IgD-negative memory B cell (primary cell): ENCODE data around the gene ROBO1. TPM values are rescaled to one million over a fixed set of nuclear protein-coding genes. Genes with fewer than 3 reads are reported as not detected.
A peak's percentile ranks its signal among the peaks of the same experiment; 100 is the strongest.

Experiments used
- H3K27ac Mint-ChIP-seq, 3 donors: one replicate each; pipeline ENCODE4 v1.8.0; 2020 to 2022; ENCODE audit warnings: mild to moderate bottlenecking in 3 of 3, mixed read lengths in 3 of 3, moderate library complexity in 1 of 3
- H3K27me3 Mint-ChIP-seq: one replicate; pipeline ENCODE4 v1.8.0; 2021; ENCODE audit warnings: mixed read lengths
- H3K36me3 Mint-ChIP-seq: one replicate; pipeline ENCODE4 v1.8.0; 2020; ENCODE audit warnings: mild to moderate bottlenecking, mixed read lengths
- H3K4me1 Mint-ChIP-seq, 3 donors: one replicate each; pipeline ENCODE4 v1.8.0; 2020 to 2022; ENCODE audit warnings: mixed read lengths in 3 of 3, mild to moderate bottlenecking in 1 of 3
- H3K4me3 Mint-ChIP-seq, 4 donors: one replicate each; pipeline ENCODE4 v1.8.0; 2020 to 2022; ENCODE audit warnings: mild to moderate bottlenecking in 4 of 4, mixed read lengths in 4 of 4, moderate library complexity in 3 of 4
- H3K9me3 Mint-ChIP-seq, 3 donors: one replicate each; pipeline ENCODE4 v1.8.0; 2020 to 2021; ENCODE audit warnings: mixed read lengths in 3 of 3, mild to moderate bottlenecking in 1 of 3
- polyA plus RNA-seq: library from polyadenylated mRNA; unstranded; fragments of 300-500 nt; fragmentation: Illumina TruSeq; gene quantifications from one replicate; pipeline ENCODE4 v1.2.3, GENCODE V29; 2021

ROBO1 gene
- polyA plus RNA-seq, 1 donor from 2014 or later: 2.3 TPM

- no peak overlapping the region for H3K4me3 Mint-ChIP-seq
- peaks cover 0 to 5% (median 4%) of the 10 kb centered on the region in 3 donors for H3K9me3 Mint-ChIP-seq
- H3K36me3 Mint-ChIP-seq: no peaks in the 10 kb centered on the region
- H3K27ac Mint-ChIP-seq: no peak overlapping the region
- H3K4me1 Mint-ChIP-seq: no peaks in the 10 kb centered on the region
- H3K27me3 Mint-ChIP-seq: no peaks in the 10 kb centered on the region
Measured at GRCh38 chr3:78820542-78820941, 947.3 kb downstream of the ROBO1 start.

DNA sequence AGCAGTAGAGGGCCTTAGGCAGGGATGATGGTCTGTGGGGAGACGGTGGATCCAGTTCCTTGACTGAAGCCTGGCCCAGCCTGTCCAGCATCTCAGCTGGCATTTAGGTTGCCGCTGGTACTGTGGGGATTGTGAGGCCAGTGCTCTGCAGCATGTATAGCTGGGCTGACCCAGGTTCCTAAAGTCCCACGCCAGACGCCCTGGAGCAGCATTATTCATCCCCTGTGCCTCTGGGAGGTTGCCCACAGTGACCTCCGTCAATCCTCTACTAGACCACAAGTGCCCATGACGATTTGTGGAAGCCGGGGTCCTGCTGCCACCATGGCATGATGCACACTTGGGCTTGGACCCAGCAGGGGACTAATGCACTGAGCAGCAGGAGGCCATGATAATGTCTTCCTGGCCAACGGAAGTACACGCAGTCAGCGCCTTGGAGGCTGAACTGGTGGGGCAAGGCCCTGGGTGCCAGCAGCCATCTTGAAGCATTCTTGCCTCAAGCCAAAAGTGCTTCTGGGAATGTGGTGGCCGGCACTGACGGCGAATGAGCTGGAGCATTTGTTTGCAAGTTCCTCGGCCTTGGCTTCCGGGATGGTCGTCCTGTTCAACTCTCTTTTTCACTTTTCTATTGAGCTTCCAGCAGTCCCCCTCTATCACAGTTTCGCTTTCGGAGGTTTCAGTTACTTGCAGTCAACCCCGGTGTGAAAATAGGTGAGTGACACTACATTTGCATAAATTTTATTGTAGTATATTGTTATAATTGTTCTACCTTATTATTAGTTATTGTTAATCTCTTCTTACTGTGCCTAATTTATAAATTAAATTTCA, 949.4 kb downstream of the ROBO1 start:
- Mint-ChIP-seq H3K4me1 (no peaks in the 10 kb centered on the region), H3K9me3 (peaks cover 0 to 5% (median 4%) of the 10 kb centered on the region in 3 donors), H3K4me3 (no peak overlapping the region), H3K27ac (no peak overlapping the region), H3K27me3 (no peaks in the 10 kb centered on the region), H3K36me3 (no peaks in the 10 kb centered on the region)

DNA sequence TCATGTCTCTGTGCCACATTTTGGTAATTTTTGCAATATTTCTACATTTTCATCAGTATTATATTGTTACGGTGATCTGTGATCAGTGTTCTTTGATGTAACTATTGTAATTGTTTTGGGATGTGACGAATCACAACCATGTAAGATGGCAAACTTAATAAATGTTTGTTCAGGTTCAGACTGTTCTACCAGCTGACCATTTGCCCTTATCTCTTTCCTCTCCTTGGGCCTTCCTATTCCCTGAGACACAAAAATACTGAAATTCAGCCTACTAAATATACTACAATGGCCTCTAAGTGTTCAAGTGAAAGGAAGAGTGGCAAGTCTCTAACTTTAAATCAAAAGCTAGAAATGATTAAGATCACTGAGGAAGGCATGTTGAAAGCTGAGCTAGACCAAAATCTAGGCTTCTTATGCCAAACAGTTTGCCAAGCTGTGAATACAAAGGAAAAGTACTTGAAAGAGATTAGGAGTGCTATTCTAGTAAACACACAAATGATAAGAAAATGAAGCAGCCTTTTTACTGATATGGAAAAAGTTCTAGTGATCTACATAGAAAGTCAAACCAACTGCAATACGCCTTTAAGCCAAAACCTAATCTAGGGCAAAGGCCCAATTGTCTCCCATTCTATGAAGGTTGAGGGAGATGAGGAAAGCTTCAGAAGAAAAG, 952.8 kb downstream of the ROBO1 start:
- no peak overlapping the region for H3K27ac Mint-ChIP-seq
- H3K9me3 Mint-ChIP-seq: peaks cover 0 to 12% (median 5%) of the 10 kb centered on the region in 3 donors
- H3K4me3 Mint-ChIP-seq: no peak overlapping the region

DNA sequence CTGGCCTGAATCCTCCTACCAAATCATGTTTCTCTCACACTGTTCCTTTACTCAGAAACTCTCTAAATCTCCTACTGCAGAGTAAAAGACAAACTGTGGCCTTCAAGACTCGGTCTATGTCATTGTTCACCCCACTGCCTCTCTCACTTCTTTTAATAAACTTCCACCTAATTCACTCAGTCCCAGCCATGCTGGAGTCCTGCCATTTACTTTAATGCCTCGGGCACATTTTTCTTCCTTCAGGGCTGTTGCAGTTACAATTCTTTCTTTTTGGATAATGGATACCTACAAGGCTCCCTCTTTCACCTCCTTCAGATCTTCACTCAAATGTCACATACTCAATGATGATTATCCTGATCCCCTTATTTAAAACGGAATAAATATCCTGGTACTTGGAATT, 955.6 kb downstream of the ROBO1 start:
- H3K27me3 Mint-ChIP-seq: no peaks in the 10 kb centered on the region
- no peak overlapping the region for H3K4me3 Mint-ChIP-seq
- peaks cover 0 to 10% (median 4%) of the 10 kb centered on the region in 3 donors for H3K9me3 Mint-ChIP-seq
- no peaks in the 10 kb centered on the region for H3K4me1 Mint-ChIP-seq
- no peak overlapping the region for H3K27ac Mint-ChIP-seq
- no peaks in the 10 kb centered on the region for H3K36me3 Mint-ChIP-seq

More for the DNA sequence above, 952.8 kb downstream of the ROBO1 start:
- Mint-ChIP-seq H3K4me1 (no peaks in the 10 kb centered on the region), H3K27me3 (no peaks in the 10 kb centered on the region), H3K36me3 (no peaks in the 10 kb centered on the region)

GRCh38 chr3:78809966-78810365, 957.8 kb downstream of the ROBO1 start:
- Mint-ChIP-seq H3K9me3 (peaks cover 0 to 10% (median 4%) of the 10 kb centered on the region in 3 donors), H3K27me3 (no peaks in the 10 kb centered on the region), H3K4me1 (no peaks in the 10 kb centered on the region), H3K27ac (no peak overlapping the region), H3K36me3 (no peaks in the 10 kb centered on the region), H3K4me3 (no peak overlapping the region)

DNA sequence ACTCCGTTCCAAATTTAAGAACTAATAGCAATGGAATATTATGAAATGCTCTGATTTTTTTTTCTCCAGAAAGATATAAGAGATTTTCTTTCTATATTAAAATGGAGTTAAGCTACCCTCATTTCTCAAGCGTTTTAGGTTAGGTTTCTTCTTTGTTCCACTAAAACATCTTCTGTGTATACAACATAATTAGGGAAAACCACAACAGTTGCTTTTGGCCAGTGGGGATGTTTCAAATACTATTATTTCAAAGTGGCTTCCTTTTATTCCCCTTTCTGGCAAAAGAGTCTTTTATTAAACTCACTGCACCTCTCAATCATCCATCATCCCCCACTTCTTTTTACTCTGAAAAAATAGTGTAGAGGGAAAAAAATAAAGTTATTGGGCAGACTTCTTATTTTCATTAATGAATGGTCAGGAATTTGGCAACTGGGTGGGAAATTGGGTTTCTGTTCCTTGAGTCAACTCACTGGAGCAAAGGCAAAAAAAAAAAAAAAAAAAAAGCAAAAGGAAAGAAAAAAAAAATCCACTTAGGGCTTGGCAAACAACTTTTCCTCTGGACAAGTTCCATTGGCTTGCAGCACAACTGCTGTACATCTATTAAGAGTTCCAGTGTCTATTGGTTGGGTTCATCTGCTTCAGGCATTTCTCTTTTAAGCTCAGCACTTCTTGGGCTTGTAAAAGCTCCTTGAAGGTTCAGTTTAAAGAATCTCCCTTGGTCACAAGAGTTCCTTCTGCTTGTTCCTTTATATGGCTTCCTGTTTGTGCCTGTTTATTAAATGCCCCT, 963.4 kb downstream of the ROBO1 start:
- H3K9me3 Mint-ChIP-seq: peaks cover 6 to 8% (median 7%) of the 10 kb centered on the region in 3 donors
- H3K4me3 Mint-ChIP-seq: no peak overlapping the region
- no peaks in the 10 kb centered on the region for H3K36me3 Mint-ChIP-seq
- no peaks in the 10 kb centered on the region for H3K4me1 Mint-ChIP-seq
- no peaks in the 10 kb centered on the region for H3K27me3 Mint-ChIP-seq
- H3K27ac Mint-ChIP-seq: no peak overlapping the region

DNA sequence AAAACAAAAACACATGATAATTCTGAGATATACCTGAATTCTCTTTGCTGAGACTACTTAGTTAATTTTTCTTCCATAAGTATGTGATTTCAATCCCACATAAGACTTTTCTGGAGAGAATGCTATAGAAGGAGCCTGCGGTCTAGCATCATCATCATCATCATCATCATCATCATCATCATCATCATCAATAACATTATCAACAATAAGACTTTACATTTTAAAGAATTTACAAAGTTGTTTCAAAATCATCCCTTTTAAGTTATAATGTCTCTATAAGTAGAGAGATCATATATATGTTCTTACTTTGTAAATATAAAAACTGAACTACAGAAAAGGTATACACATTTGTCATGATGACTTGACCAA, 965.3 kb downstream of the ROBO1 start:
- Mint-ChIP-seq H3K27ac (no peak overlapping the region), H3K27me3 (no peaks in the 10 kb centered on the region), H3K4me3 (no peak overlapping the region), H3K9me3 (peaks cover 4 to 8% (median 7%) of the 10 kb centered on the region in 3 donors), H3K36me3 (no peaks in the 10 kb centered on the region), H3K4me1 (no peaks in the 10 kb centered on the region)

DNA sequence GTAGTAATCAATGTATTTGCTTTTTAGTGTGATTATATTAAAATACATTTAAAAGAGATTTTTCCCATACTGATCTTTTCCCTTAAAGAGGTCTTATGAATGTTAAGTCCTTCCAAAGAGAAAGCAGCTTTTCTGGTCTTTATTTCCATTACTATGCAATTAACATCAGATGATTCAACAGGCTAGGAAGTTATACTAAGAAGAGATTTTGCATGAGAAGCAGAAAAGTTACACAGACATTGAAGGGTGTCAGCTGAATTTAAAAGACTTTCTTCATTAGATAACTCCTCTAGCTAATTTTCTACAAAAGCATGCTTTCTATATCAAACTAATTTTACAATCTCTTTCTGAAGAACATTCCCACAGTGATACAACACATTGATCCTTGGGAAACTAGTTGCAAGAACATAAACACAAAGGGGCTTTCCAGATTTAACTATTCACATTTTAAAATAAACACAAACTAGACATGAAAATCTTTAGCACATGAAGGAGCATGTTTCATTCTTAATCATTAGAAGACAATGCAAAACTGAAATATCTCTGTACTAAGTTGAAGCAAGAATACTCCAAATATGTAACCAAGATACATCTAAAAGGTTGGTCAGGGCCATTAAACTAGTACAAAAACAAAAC, 965.8 kb downstream of the ROBO1 start:
- Mint-ChIP-seq H3K4me3 (peak overlapping the region in 1 of 4 donors; percentile 54), H3K27me3 (no peaks in the 10 kb centered on the region), H3K36me3 (no peaks in the 10 kb centered on the region), H3K4me1 (no peaks in the 10 kb centered on the region), H3K9me3 (peaks cover 2 to 8% (median 4%) of the 10 kb centered on the region in 3 donors), H3K27ac (no peak overlapping the region)

- no peaks in the 10 kb centered on the region for H3K27me3 Mint-ChIP-seq
- H3K4me3 Mint-ChIP-seq: no peak overlapping the region
- no peak overlapping the region for H3K27ac Mint-ChIP-seq
- H3K9me3 Mint-ChIP-seq: peaks cover under 1 to 10% (median 8%) of the 10 kb centered on the region in 3 donors
- no peaks in the 10 kb centered on the region for H3K36me3 Mint-ChIP-seq
- no peaks in the 10 kb centered on the region for H3K4me1 Mint-ChIP-seq
Measured at GRCh38 chr3:78799681-78800080, 968.1 kb downstream of the ROBO1 start.

DNA sequence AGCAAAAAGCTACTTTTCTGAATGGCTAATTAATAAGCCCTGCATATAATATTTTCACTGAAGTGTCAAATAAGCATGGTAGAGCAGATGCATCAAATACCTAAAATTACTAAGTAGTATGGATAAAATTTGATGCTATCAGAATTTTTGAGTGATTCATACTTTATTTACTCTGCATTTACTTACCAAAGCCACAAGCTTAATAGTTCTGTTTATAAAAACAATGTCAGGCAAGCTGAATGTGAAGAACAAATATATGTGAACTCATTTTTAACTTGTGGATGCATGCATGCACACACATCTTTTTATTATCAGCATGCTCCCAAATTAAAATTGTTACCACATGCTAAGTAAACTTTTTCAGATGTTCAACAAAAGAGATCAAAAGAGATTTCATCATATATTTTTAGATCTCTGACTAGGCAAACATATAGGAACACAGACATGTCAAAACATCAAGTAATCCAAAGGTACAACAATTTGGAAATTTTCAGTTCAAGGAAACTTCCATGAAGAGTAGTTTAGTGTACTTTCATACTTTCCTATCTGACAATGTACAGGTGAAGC, 969.4 kb downstream of the ROBO1 start:
- no peaks in the 10 kb centered on the region for H3K36me3 Mint-ChIP-seq
- no peaks in the 10 kb centered on the region for H3K4me1 Mint-ChIP-seq
- peaks cover 1 to 10% (median 8%) of the 10 kb centered on the region in 3 donors for H3K9me3 Mint-ChIP-seq
- no peaks in the 10 kb centered on the region for H3K27me3 Mint-ChIP-seq
- no peak overlapping the region for H3K4me3 Mint-ChIP-seq
- no peak overlapping the region for H3K27ac Mint-ChIP-seq

DNA sequence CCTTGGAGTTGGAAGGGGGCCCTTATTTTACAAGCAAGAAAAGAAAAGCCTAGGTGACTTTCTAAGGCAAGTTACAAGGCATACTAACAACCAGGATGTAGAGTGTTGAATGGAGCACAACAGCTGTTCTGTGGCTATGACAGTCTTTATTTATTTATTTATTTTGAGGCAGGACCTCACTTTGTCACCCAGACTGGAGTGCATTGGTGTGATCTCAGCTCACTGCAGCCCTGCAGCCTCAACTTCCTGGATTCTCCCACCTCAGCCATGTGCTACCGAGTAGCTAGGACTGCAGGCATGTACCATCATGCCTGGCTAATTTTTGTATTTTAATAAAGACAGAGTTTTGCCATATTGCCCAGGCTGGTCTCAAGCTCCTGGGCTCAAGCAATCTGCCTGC, 973.4 kb downstream of the ROBO1 start:
- Mint-ChIP-seq H3K27ac (no peak overlapping the region), H3K4me1 (no peaks in the 10 kb centered on the region), H3K27me3 (no peaks in the 10 kb centered on the region), H3K4me3 (no peak overlapping the region), H3K36me3 (no peaks in the 10 kb centered on the region), H3K9me3 (peaks cover 0 to 6% (median 3%) of the 10 kb centered on the region in 3 donors)

- H3K9me3 Mint-ChIP-seq: peaks cover 0 to 6% (median 3%) of the 10 kb centered on the region in 3 donors
- H3K4me3 Mint-ChIP-seq: peak overlapping the region in 1 of 4 donors; percentile 17
- H3K36me3 Mint-ChIP-seq: no peaks in the 10 kb centered on the region
- H3K27ac Mint-ChIP-seq: no peak overlapping the region
- no peaks in the 10 kb centered on the region for H3K27me3 Mint-ChIP-seq
- H3K4me1 Mint-ChIP-seq: no peaks in the 10 kb centered on the region
Measured at GRCh38 chr3:78792733-78793132, 975.1 kb downstream of the ROBO1 start.

GRCh38 chr3:78792212-78792611, 975.6 kb downstream of the ROBO1 start:
- Mint-ChIP-seq H3K4me1 (no peaks in the 10 kb centered on the region), H3K27ac (no peak overlapping the region), H3K27me3 (no peaks in the 10 kb centered on the region), H3K36me3 (no peaks in the 10 kb centered on the region), H3K4me3 (no peak overlapping the region), H3K9me3 (peaks cover 0 to 6% (median 3%) of the 10 kb centered on the region in 3 donors)

GRCh38 chr3:78791753-78792152, 976.0 kb downstream of the ROBO1 start:
- peaks cover 0 to 4% (median 3%) of the 10 kb centered on the region in 3 donors for H3K9me3 Mint-ChIP-seq
- no peaks in the 10 kb centered on the region for H3K27me3 Mint-ChIP-seq
- no peaks in the 10 kb centered on the region for H3K4me1 Mint-ChIP-seq
- no peak overlapping the region for H3K27ac Mint-ChIP-seq
- no peak overlapping the region for H3K4me3 Mint-ChIP-seq
- no peaks in the 10 kb centered on the region for H3K36me3 Mint-ChIP-seq
